Endothelial cell (in vitro differentiated cells): ENCODE measurements around the gene MRPL42. TPM values are rescaled to one million over a fixed set of nuclear protein-coding genes. Genes with fewer than 3 reads are reported as not detected.
"Not testable (repeated sequence)": the region's sequence is repeated elsewhere in the genome, so short reads cannot be mapped to it uniquely, and the experiment has no call there.

Experiments
- DNase-seq: peaks from one replicate; pipeline ENCODE4 v3.0.0; 2021; ENCODE audit warnings: low spot score
- H3K27ac Mint-ChIP-seq: one replicate; pipeline ENCODE4 v1.8.0; 2021; ENCODE audit warnings: mixed read lengths, inconsistent platforms; ENCODE audit not compliant: unreplicated experiment
- H3K27me3 Mint-ChIP-seq: one replicate; pipeline ENCODE4 v1.8.0; 2021; ENCODE audit warnings: mild to moderate bottlenecking, moderate library complexity, mixed read lengths, inconsistent platforms; ENCODE audit not compliant: unreplicated experiment
- H3K36me3 Mint-ChIP-seq: one replicate; pipeline ENCODE4 v1.8.0; 2021; ENCODE audit warnings: mild to moderate bottlenecking, low read depth, mixed read lengths, inconsistent platforms; ENCODE audit not compliant: unreplicated experiment
- H3K4me1 Mint-ChIP-seq: one replicate; pipeline ENCODE4 v1.8.0; 2021; ENCODE audit warnings: mild to moderate bottlenecking, mixed read lengths, inconsistent platforms; ENCODE audit not compliant: unreplicated experiment
- H3K4me3 Mint-ChIP-seq: one replicate; pipeline ENCODE4 v1.8.0; 2021; ENCODE audit warnings: mild to moderate bottlenecking, mixed read lengths, inconsistent platforms; ENCODE audit not compliant: unreplicated experiment
- H3K9me3 Mint-ChIP-seq: one replicate; pipeline ENCODE4 v1.8.0; 2021; ENCODE audit warnings: mixed read lengths, inconsistent platforms; ENCODE audit not compliant: unreplicated experiment
- total RNA-seq: library from RNA; stranded (reverse); fragmentation: NEBNext Ultra II Directional; extraction: Animal tissue kit (Norgen Biotek cat#: 25700); gene quantifications from one replicate; pipeline ENCODE4 v1.2.1, GENCODE V29; 2021; ENCODE audit not compliant: unreplicated experiment
- TF ChIP-seq, protein P1 (sequence below): fragments of 200-600 bp; sonication (generic); IDR thresholded peaks from one replicate; pipeline ENCODE4 v1.5.0; 2021; ENCODE audit warnings: antibody characterized with exemption; ENCODE audit not compliant: unreplicated experiment

Gene MRPL42
- total RNA-seq, 1 donor from 2014 or later: 34.6 TPM

DNA sequence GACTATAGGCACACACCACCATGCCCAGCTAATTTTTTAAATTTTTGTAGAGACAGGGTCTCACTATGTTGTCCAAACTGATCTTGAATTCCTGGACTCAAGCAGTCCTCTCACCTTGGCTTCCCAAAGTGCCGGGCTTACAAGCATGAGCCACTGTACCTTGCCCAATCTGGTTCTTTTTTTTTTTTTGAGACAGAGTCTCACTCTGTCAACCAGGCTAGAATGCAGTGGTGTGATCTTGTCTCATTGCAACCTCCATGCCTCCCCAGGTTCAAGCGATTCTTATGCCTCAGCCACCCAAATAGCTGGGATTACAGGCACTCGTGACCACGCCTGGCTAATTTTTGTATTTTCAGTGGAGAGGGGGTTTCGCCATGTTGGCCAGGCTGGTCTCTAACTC lies 15.4 kb downstream of the MRPL42 start:
- H3K36me3 Mint-ChIP-seq: peaks cover 6% of the 10 kb centered on the region
- no peak overlapping the region for H3K4me3 Mint-ChIP-seq
- TF ChIP-seq, protein P1, sequence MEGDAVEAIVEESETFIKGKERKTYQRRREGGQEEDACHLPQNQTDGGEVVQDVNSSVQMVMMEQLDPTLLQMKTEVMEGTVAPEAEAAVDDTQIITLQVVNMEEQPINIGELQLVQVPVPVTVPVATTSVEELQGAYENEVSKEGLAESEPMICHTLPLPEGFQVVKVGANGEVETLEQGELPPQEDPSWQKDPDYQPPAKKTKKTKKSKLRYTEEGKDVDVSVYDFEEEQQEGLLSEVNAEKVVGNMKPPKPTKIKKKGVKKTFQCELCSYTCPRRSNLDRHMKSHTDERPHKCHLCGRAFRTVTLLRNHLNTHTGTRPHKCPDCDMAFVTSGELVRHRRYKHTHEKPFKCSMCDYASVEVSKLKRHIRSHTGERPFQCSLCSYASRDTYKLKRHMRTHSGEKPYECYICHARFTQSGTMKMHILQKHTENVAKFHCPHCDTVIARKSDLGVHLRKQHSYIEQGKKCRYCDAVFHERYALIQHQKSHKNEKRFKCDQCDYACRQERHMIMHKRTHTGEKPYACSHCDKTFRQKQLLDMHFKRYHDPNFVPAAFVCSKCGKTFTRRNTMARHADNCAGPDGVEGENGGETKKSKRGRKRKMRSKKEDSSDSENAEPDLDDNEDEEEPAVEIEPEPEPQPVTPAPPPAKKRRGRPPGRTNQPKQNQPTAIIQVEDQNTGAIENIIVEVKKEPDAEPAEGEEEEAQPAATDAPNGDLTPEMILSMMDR: no peak
- no peak overlapping the region for H3K27ac Mint-ChIP-seq
- H3K9me3 Mint-ChIP-seq: no peaks in the 10 kb centered on the region
- H3K27me3 Mint-ChIP-seq: no peaks in the 10 kb centered on the region
- H3K4me1 Mint-ChIP-seq: no peaks in the 10 kb centered on the region
- no peak for DNase-seq

DNA sequence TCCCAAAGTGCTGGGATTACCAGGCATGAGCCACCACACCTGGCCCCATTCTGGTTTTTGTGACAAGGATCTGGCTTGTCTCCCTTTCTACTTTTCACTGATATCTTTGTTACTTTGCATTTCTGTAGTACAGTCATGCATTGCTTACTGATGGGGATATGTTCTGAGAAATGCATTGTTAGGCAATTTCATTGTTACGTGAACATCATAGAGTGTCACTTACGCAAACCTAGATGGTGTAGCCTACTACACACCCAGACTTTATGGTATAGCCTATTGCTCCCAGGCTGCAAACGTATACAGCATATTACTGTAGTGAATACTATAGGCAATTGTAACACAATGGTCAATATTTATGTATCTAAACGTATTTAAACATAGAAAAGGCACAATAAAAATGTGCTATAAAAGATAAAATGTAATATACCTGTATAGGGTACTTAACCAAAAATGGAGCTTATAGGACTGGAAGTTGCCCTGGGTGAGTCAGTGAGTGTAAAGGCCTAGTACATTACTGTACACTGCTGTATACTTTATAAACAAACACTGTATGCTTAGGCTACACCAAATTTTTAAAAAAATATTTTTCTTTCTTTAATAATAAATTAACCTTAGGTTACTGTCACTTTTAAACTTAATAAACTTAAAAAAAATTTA lies 16.0 kb downstream of the MRPL42 start:
- no peak for DNase-seq
- Mint-ChIP-seq H3K4me1 (no peaks in the 10 kb centered on the region), H3K9me3 (no peaks in the 10 kb centered on the region), H3K4me3 (no peak overlapping the region), H3K27me3 (no peaks in the 10 kb centered on the region), H3K36me3 (peaks cover 6% of the 10 kb centered on the region), H3K27ac (no peak overlapping the region)
- TF ChIP-seq, protein P1: no peak

DNA sequence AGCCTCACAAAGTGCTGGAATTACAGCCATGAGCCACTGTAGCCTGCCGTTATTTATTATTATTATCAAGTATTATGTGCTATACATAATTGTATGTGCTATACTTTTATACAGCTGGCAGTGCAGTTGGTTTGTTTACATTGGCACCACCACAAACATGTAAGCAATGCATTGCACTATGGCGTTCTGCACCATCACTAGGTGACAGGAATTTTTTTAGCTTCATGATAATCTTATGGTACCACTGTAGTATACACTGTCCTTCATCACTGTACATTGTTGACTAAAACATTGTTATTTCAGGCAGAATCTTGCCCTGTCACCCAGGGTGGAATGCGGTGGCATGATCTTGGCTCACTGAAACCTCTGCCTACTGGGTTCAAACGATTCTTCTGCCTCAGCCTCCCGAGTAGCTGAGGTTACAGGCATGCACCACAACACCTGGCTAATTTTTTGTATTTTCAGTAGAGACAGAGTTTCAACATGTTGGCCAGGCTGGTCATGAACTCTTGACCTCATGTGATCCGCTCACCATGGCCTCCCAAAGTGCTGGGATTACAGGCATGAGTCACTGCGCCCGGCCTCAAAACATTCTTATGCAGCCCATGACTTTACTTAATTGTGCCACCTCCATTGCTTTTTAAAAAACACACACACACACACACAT lies 17.1 kb downstream of the MRPL42 start:
- Mint-ChIP-seq H3K36me3 (peaks cover 13% of the 10 kb centered on the region), H3K27ac (no peak overlapping the region), H3K9me3 (no peaks in the 10 kb centered on the region), H3K4me1 (no peaks in the 10 kb centered on the region), H3K4me3 (no peak overlapping the region), H3K27me3 (no peaks in the 10 kb centered on the region)
- no peak for DNase-seq
- TF ChIP-seq, protein P1: no peak

DNA sequence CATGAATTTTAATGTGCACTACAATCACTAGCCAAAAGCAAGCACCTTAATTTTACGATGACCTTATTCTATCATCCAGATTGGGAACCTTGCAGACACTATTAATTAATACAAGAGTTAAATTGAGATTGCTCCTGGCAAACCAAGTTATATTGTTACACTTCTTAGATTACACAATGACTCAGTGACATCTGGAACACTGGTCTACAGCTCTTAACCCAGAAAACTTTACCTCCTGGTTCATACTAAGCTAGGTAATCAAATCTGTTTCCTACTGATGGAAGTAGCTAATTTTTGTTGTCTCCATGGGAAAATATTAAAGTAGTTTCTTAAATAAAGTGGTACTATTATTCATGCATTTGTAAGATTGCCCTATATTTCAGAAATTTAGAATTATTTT lies 25.5 kb downstream of the MRPL42 start:
- not testable (repeated sequence) for H3K9me3 Mint-ChIP-seq, DNase-seq, H3K27me3 Mint-ChIP-seq, H3K4me3 Mint-ChIP-seq, H3K27ac Mint-ChIP-seq, H3K4me1 Mint-ChIP-seq
- peaks cover 26% of the 10 kb centered on the region for H3K36me3 Mint-ChIP-seq

DNA sequence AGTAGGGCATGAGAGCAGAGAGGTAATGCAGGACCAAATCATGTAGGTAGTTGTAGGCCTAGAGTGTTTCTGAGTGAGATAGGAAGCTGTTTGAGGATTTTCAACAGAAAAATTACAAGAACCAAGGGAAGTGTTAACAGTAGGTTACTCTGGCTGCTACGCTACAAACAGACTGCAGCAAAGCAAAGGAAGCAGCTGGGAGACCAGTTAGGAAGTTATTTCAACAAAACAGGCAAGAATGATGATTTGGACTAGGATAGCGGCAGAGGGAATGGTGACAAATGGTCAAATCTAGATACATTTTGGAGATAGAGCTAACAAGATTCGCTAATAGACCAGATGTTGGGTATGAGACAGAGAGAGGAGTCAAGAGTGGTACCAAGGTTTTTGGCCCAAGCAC lies 26.8 kb downstream of the MRPL42 start:
- Mint-ChIP-seq H3K27ac (no peak overlapping the region), H3K27me3 (no peaks in the 10 kb centered on the region), H3K9me3 (no peaks in the 10 kb centered on the region), H3K4me3 (no peak overlapping the region), H3K36me3 (peaks cover 19% of the 10 kb centered on the region), H3K4me1 (peaks cover 4% of the 10 kb centered on the region)
- TF ChIP-seq, protein P1: no peak
- no peak for DNase-seq
